Measurements from ENCODE around the gene LOX. TPM values are rescaled to one million over a fixed set of nuclear protein-coding genes. Genes with fewer than 3 reads are reported as not detected.

Gene LOX
- total and polyA plus RNA-seq, 2 experiments from 2014 or later, result 1.5 to 1.8 TPM

GRCh38 chr5:122119205-122119604, 41.1 kb upstream of the LOX start (continued):
- no peak for TF ChIP-seq ZNF462 (CRISPR knock-in tag; IDR thresholded peaks at IDR 0.05)
- no peak for TF ChIP-seq STAT1 (IDR thresholded peaks at IDR 0.05; ENCODE audit: unreplicated experiment)
- no peak for TF ChIP-seq ETS1 (IDR thresholded peaks at IDR 0.05)
- no peak for TF ChIP-seq CREB1 (CRISPR knock-in tag; IDR thresholded peaks at IDR 0.05; ENCODE audit: low read depth)
- TF ChIP-seq POLR2AphosphoS5 (IDR thresholded peaks at IDR 0.05; ENCODE audit: low read depth), result no peak

- Mint-ChIP-seq H3K4me3 (no peak overlapping the region), H3K36me3 (ENCODE audit: low read depth) (no peaks in the 10 kb centered on the region), H3K27ac (no peak overlapping the region), H3K27me3 (ENCODE audit: insufficient read depth, low read depth, poor library complexity) (no peaks in the 10 kb centered on the region), H3K4me1 (peaks cover 31% of the 10 kb centered on the region), H3K9me3 (no peaks in the 10 kb centered on the region)
- Histone ChIP-seq H3K79me2 (replicated peaks; ENCODE audit: insufficient read depth) (no peaks in the 10 kb centered on the region), H3K4me2 (no peak overlapping the region), H3F3A (replicated peaks; ENCODE audit: low read depth) (no peaks in the 10 kb centered on the region), H4K20me1 (replicated peaks; ENCODE audit: insufficient read depth) (no peaks in the 10 kb centered on the region), H3K9me2 (ENCODE audit: insufficient read depth) (no peaks in the 10 kb centered on the region), H2AFZ (no peak overlapping the region), H3K4me3 (no peak overlapping the region), H3K27me3 (ENCODE audit: insufficient read depth) (no peaks in the 10 kb centered on the region), H3K36me3 (ENCODE audit: insufficient read depth) (no peaks in the 10 kb centered on the region), H3K27ac (ENCODE audit: low read depth) (no peak overlapping the region), H3K4me1 (ENCODE audit: insufficient read depth) (peaks cover 22% of the 10 kb centered on the region)
- no peak for ATAC-seq
- no peak for DNase-seq (ENCODE audit: low spot score)
- no peak for TF ChIP-seq ZNF462 (CRISPR knock-in tag; IDR thresholded peaks at IDR 0.05)
Observed at GRCh38 chr5:122118356-122118948, 40.4 kb upstream of the LOX start.

Measured in GM23338 (cell line).